ENCODE measurements around the gene BRSK1. TPM values are rescaled to one million over a fixed set of nuclear protein-coding genes. Genes with fewer than 3 reads are reported as not detected.
A peak's percentile ranks its signal among the peaks of the same experiment; 100 is the strongest.

The BRSK1 gene
- total and polyA plus RNA-seq, 9 donors = 5.4 to 13.7 (median 10.4) TPM

GRCh38 chr19:55341595-55342531, 58.1 kb downstream of the BRSK1 start:
- Histone ChIP-seq H3K27ac (ENCODE audit: low read length) (peak overlapping the region; percentile 31), H3K4me1 (ENCODE audit: control insufficient read depth, insufficient read depth, low read length) (peaks cover 59% of the 10 kb centered on the region), H3K4me3 (ENCODE audit: low read length) (peak overlapping the region; percentile 18), H3K9me3 (replicated peaks; ENCODE audit: control insufficient read depth, low read depth, low read length) (no peaks in the 10 kb centered on the region), H3K36me3 (ENCODE audit: control insufficient read depth, insufficient read depth, low read length) (peaks cover 32% of the 10 kb centered on the region), H3K27me3 (ENCODE audit: control insufficient read depth, insufficient read depth, low read length) (no peaks in the 10 kb centered on the region)
- WGBS (ENCODE audit: insufficient coverage) = 75% methylated on average over 44 of the region's 50 CpGs
- DNase-seq = no peak

DNA sequence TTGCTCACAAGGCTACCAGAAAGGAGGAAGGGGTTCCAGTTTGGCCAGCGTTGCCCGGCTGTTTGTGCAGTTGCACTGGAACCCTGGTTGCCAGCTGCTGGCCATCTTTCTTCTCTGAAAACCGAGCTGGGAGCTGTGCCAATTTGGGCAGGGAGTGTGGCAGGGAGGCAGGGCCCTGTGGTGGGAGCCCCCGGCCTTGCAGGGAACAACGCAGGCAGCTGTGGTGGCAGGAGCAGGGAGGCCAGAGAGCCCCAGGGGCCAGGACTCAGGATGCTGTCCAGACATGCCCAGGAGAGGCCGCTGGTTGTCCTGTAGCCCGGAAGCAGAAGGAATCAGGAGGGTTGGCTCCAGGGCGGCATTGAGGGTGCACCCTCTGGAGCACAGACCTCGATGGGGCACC, 60.6 kb downstream of the BRSK1 start:
- peak overlapping the region; percentile 67 for H3K27ac ChIP-seq (ENCODE audit: low read length)
- peaks cover 69% of the 10 kb centered on the region for H3K4me1 ChIP-seq (ENCODE audit: control insufficient read depth, insufficient read depth, low read length)
- peak; percentile 86 for DNase-seq

DNA sequence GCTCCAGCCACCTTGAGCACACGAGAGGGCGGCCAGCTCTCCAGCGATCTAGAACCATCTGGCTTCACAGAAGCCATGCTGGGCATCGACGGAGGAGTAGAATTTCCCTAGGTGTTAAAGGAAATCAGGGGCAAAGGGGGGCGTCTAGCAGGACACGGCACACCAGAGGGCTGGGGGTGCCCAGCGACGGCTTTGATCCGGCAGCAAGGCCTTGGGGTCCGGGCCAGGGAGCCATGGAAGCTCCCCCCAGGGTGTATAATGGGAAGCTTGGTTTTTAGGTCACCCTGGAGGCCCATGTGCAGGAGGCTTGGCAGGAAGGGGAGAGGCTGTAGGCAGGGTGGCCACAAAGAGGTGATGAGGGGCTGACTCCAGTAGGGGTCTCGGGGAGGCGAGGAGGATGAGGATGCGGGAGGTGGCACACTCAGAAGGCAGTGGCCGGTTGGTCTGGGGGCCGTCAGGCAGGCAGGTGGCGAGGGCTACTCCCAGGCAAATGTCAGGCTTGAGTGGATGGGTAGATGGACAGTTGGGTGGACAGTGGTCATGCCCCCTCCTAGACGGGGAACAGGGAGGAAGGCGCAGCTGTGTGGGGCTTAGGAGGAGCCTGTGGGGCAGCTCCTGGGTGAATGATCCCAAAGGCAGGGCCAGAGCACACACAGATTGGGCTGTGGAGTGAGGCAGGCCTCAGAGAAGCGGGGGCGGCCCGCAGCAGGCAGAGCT, 61.5 kb downstream of the BRSK1 start:
- Histone ChIP-seq H3K9me3 (replicated peaks; ENCODE audit: control insufficient read depth, low read depth, low read length) (no peaks in the 10 kb centered on the region), H3K27ac (ENCODE audit: low read length) (peak overlapping the region; percentile 77), H3K4me1 (ENCODE audit: control insufficient read depth, insufficient read depth, low read length) (peaks cover 67% of the 10 kb centered on the region), H3K36me3 (ENCODE audit: control insufficient read depth, insufficient read depth, low read length) (peaks cover 51% of the 10 kb centered on the region), H3K27me3 (ENCODE audit: control insufficient read depth, insufficient read depth, low read length) (no peaks in the 10 kb centered on the region), H3K4me3 (ENCODE audit: low read length) (no peak overlapping the region)
- 80% methylated on average over 22 of the region's 22 CpGs for WGBS (ENCODE audit: insufficient coverage)
- DNase-seq = no peak

More for the DNA sequence above, 60.6 kb downstream of the BRSK1 start:
- Histone ChIP-seq H3K9me3 (replicated peaks; ENCODE audit: control insufficient read depth, low read depth, low read length) (no peaks in the 10 kb centered on the region), H3K27me3 (ENCODE audit: control insufficient read depth, insufficient read depth, low read length) (no peaks in the 10 kb centered on the region), H3K4me3 (ENCODE audit: low read length) (no peak overlapping the region), H3K36me3 (ENCODE audit: control insufficient read depth, insufficient read depth, low read length) (peaks cover 50% of the 10 kb centered on the region)
- WGBS (ENCODE audit: insufficient coverage) = 75% methylated on average over 9 of the region's 9 CpGs

- peaks cover 51% of the 10 kb centered on the region for H3K36me3 ChIP-seq (ENCODE audit: control insufficient read depth, insufficient read depth, low read length)
Observed at GRCh38 chr19:55345818-55346724, 62.3 kb downstream of the BRSK1 start.

GRCh38 chr19:55346725-55347441, 63.1 kb downstream of the BRSK1 start:
- no peak for DNase-seq
- WGBS (ENCODE audit: insufficient coverage) = 71% methylated on average over 34 of the region's 41 CpGs
- Histone ChIP-seq H3K9me3 (replicated peaks; ENCODE audit: control insufficient read depth, low read depth, low read length) (no peaks in the 10 kb centered on the region), H3K27me3 (ENCODE audit: control insufficient read depth, insufficient read depth, low read length) (peaks cover 12% of the 10 kb centered on the region), H3K27ac (ENCODE audit: low read length) (no peak overlapping the region), H3K36me3 (ENCODE audit: control insufficient read depth, insufficient read depth, low read length) (peaks cover 48% of the 10 kb centered on the region), H3K4me3 (ENCODE audit: low read length) (no peak overlapping the region), H3K4me1 (ENCODE audit: control insufficient read depth, insufficient read depth, low read length) (peaks cover 54% of the 10 kb centered on the region)

More at GRCh38 chr19:55345818-55346724, 62.3 kb downstream of the BRSK1 start:
- H3K27me3 ChIP-seq (ENCODE audit: control insufficient read depth, insufficient read depth, low read length) = peaks cover 4% of the 10 kb centered on the region
- WGBS (ENCODE audit: insufficient coverage) = 76% methylated on average over 34 of the region's 43 CpGs
- H3K4me3 ChIP-seq (ENCODE audit: low read length) = no peak overlapping the region
- H3K27ac ChIP-seq (ENCODE audit: low read length) = peak overlapping the region; percentile 77
- no peaks in the 10 kb centered on the region for H3K9me3 ChIP-seq (replicated peaks; ENCODE audit: control insufficient read depth, low read depth, low read length)
- peaks cover 61% of the 10 kb centered on the region for H3K4me1 ChIP-seq (ENCODE audit: control insufficient read depth, insufficient read depth, low read length)
- peak; percentile 78 for DNase-seq

DNA sequence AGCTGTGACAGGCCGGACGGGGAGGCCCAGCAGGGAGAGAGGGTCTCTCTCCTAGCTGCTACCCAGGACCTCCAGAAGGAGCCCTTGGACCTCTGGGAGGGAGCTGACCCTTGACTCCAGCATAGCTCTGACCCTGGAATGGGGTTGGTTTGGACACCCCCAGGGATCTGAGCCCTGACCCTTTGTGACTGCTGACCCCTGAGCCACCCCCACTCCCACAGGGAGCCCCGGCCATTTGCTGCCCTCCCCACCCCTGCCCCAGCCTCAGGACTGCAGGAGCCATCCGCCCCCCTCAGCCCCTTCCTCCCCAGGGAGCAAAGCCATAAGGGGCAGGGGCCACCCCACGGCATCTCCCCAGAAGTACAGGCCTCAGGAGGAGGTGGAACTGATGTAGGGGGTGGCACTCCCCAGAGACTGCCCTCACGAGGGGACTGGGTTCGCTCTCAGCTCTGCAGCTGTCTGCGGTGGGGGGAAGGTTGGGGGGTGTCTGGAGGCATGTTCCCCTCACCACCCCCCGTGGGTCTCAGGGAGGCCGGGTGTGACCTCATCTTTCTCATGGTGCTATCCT, 63.7 kb downstream of the BRSK1 start:
- DNase-seq = no peak
- Histone ChIP-seq H3K4me3 (ENCODE audit: low read length) (no peak overlapping the region), H3K4me1 (ENCODE audit: control insufficient read depth, insufficient read depth, low read length) (peaks cover 51% of the 10 kb centered on the region), H3K36me3 (ENCODE audit: control insufficient read depth, insufficient read depth, low read length) (peaks cover 42% of the 10 kb centered on the region), H3K27ac (ENCODE audit: low read length) (no peak overlapping the region), H3K9me3 (replicated peaks; ENCODE audit: control insufficient read depth, low read depth, low read length) (no peaks in the 10 kb centered on the region), H3K27me3 (ENCODE audit: control insufficient read depth, insufficient read depth, low read length) (peaks cover 19% of the 10 kb centered on the region)
- 67% methylated on average over 2 of the region's 10 CpGs for WGBS (ENCODE audit: insufficient coverage)

- Histone ChIP-seq H3K27ac (ENCODE audit: low read length) (no peak overlapping the region), H3K4me3 (ENCODE audit: low read length) (no peak overlapping the region), H3K9me3 (replicated peaks; ENCODE audit: control insufficient read depth, low read depth, low read length) (no peaks in the 10 kb centered on the region), H3K27me3 (ENCODE audit: control insufficient read depth, insufficient read depth, low read length) (peaks cover 28% of the 10 kb centered on the region), H3K4me1 (ENCODE audit: control insufficient read depth, insufficient read depth, low read length) (peaks cover 53% of the 10 kb centered on the region), H3K36me3 (ENCODE audit: control insufficient read depth, insufficient read depth, low read length) (peaks cover 33% of the 10 kb centered on the region)
- WGBS (ENCODE audit: insufficient coverage) = 36% methylated on average over 15 of the region's 22 CpGs
- DNase-seq = no peak
Observed at GRCh38 chr19:55348317-55349034, 64.7 kb downstream of the BRSK1 start.

GRCh38 chr19:55350620-55351315, 67.0 kb downstream of the BRSK1 start:
- Histone ChIP-seq H3K9me3 (replicated peaks; ENCODE audit: control insufficient read depth, low read depth, low read length) (no peaks in the 10 kb centered on the region), H3K27ac (ENCODE audit: low read length) (no peak overlapping the region), H3K4me1 (ENCODE audit: control insufficient read depth, insufficient read depth, low read length) (peaks cover 41% of the 10 kb centered on the region), H3K4me3 (ENCODE audit: low read length) (no peak overlapping the region), H3K36me3 (ENCODE audit: control insufficient read depth, insufficient read depth, low read length) (peaks cover 21% of the 10 kb centered on the region), H3K27me3 (ENCODE audit: control insufficient read depth, insufficient read depth, low read length) (peaks cover 51% of the 10 kb centered on the region)
- DNase-seq = no peak
- 62% methylated on average over 7 of the region's 11 CpGs for WGBS (ENCODE audit: insufficient coverage)

Data from muscle of leg (tissue), 11 donors.